Fibroblast of mammary gland (primary cell): ENCODE measurements around the gene PGLYRP2.
"Not testable (repeated sequence)": the region's sequence is repeated elsewhere in the genome, so short reads cannot be mapped to it uniquely, and the experiment has no call there.

Source experiments
- DNase-seq: peaks from one replicate; pipeline ENCODE4 v3.0.0-alpha.2; 2010; ENCODE audit warnings: low read depth
- H3K4me3 ChIP-seq: 2 replicates; pipeline ENCODE4 v1.5.1; 2011; ENCODE audit warnings: low read depth, mild to moderate bottlenecking, low read length, moderate library complexity; ENCODE audit not compliant: control insufficient read depth
- CTCF ChIP-seq: conservative IDR thresholded peaks from 2 replicates; pipeline ENCODE4 v1.5.1; 2011; ENCODE audit warnings: low read depth, low read length, inconsistent platforms; ENCODE audit not compliant: control insufficient read depth, insufficient read depth

Gene PGLYRP2

GRCh38 chr19:15488489-15489226, 9.4 kb upstream of the PGLYRP2 start:
- no peak for TF ChIP-seq CTCF
- no peak overlapping the region for H3K4me3 ChIP-seq
- DNase-seq = no peak

- TF ChIP-seq CTCF = no peak
- H3K4me3 ChIP-seq = no peak overlapping the region
- no peak for DNase-seq
These were observed 7.7 kb upstream of the PGLYRP2 start for GRCh38 chr19:15487038-15487437.

- H3K4me3 ChIP-seq, DNase-seq: not testable (repeated sequence)
These were observed 6.5 kb upstream of the PGLYRP2 start for GRCh38 chr19:15485768-15486167.

- not testable (repeated sequence) for DNase-seq, H3K4me3 ChIP-seq
These were observed 1.7 kb upstream of the PGLYRP2 start for GRCh38 chr19:15480996-15481395.

GRCh38 chr19:15476325-15476724, 3.0 kb downstream of the PGLYRP2 start:
- DNase-seq = no peak
- H3K4me3 ChIP-seq = no peak overlapping the region
- no peak for TF ChIP-seq CTCF

GRCh38 chr19:15475611-15476010, 3.7 kb downstream of the PGLYRP2 start:
- TF ChIP-seq CTCF = no peak
- no peak for DNase-seq

GRCh38 chr19:15475169-15475568, 4.1 kb downstream of the PGLYRP2 start:
- TF ChIP-seq CTCF = no peak
- DNase-seq = no peak
- no peak overlapping the region for H3K4me3 ChIP-seq

More at GRCh38 chr19:15475611-15476010, 3.7 kb downstream of the PGLYRP2 start:
- H3K4me3 ChIP-seq = no peak overlapping the region

GRCh38 chr19:15473821-15474220, 5.5 kb downstream of the PGLYRP2 start:
- not testable (repeated sequence) for H3K4me3 ChIP-seq

More at GRCh38 chr19:15473821-15474220, 5.5 kb downstream of the PGLYRP2 start:
- not testable (repeated sequence) for DNase-seq
